Prostate gland (tissue), 2 donors: ENCODE data around the gene CYP19A1. TPM values are rescaled to one million over a fixed set of nuclear protein-coding genes. Genes with fewer than 3 reads are reported as not detected.

Source experiments
- DNase-seq: peaks from one replicate; pipeline ENCODE4 v3.0.0-alpha.2; 2019; ENCODE audit warnings: low spot score
- H3K27ac ChIP-seq, 2 donors: fragments of 200-600 bp; sonication (generic); 2 replicates each; pipeline ENCODE4 v1.5.1; 2017 to 2019
- H3K27me3 ChIP-seq: fragments of 200-600 bp; sonication (generic); replicated peaks from 2 replicates; pipeline ENCODE4 v1.5.1; 2019; ENCODE audit not compliant: insufficient read depth
- H3K36me3 ChIP-seq, 2 donors: fragments of 200-600 bp; sonication (generic); 1 replicate in 1 of 2; 2 replicates in 1 of 2; pipeline versions ENCODE4 v1.5.1 to v1.8.1; 2017 to 2019
- H3K4me1 ChIP-seq: fragments of 200-600 bp; sonication (generic); replicated peaks from 2 replicates; pipeline ENCODE4 v1.5.1; 2019
- H3K4me3 ChIP-seq, 2 donors: fragments of 200-600 bp; sonication (generic); 2 replicates each; pipeline ENCODE4 v1.5.1; 2017 to 2019
- H3K9me3 ChIP-seq: fragments of 200-600 bp; sonication (generic); 2 replicates; pipeline ENCODE4 v1.5.1; 2017
- CTCF ChIP-seq, 4 experiments: fragments of 200-600 bp in 2 of 4; fragments of 450-650 bp in 2 of 4; sonication (generic) in 2 of 4; IDR thresholded peaks; 1 replicate in 3 of 4; 2 replicates in 1 of 4; pipeline ENCODE4 v1.5.1; 2016 to 2019; ENCODE audit warnings: antibody characterized with exemption in 4 of 4, mild to moderate bottlenecking in 2 of 4, moderate library complexity in 2 of 4
- POLR2A ChIP-seq: fragments of 450-650 bp; IDR thresholded peaks from one replicate; pipeline ENCODE4 v1.6.1; 2016; ENCODE audit warnings: antibody characterized with exemption, mild to moderate bottlenecking
- POLR2AphosphoS5 ChIP-seq: sonication (generic); formaldehyde crosslinking; IDR thresholded peaks from one replicate; pipeline ENCODE4 v1.6.1; 2017; ENCODE audit warnings: antibody characterized with exemption
- WGBS: methylation state at CpG from one replicate; pipeline ENCODE4 v1.1.5; 2018; 5-methylcytosine and 5-hydroxymethylcytosine counted together
- intact Hi-C: fragments of 100-400 bp; cut with DNase I; formaldehyde crosslinking; loops from one replicate; pipeline ENCODE4 v1.14.2; 2022
- total RNA-seq, 2 donors: library from RNA; depleted of rRNA; stranded (reverse); fragments of >200 nt; gene quantifications; one replicate each; pipeline ENCODE4 v1.1.0, GENCODE V29; 2016

CYP19A1 gene
- total RNA-seq, 2 donors from 2014 or later, result 4.4 TPM; not detected in 1

- Histone ChIP-seq H3K27ac (no peak overlapping the region), H3K4me3 (no peak overlapping the region), H3K27me3 (peaks cover under 1% of the 10 kb centered on the region), H3K36me3 (no peaks in the 10 kb centered on the region), H3K9me3 (no peaks in the 10 kb centered on the region), H3K4me1 (no peaks in the 10 kb centered on the region)
- 86% methylated on average over 7 of the region's 7 CpGs for WGBS
- intact Hi-C loops, result no loop called here
- no peak for TF ChIP-seq CTCF (IDR thresholded peaks at IDR 0.05)
- no peak for TF ChIP-seq POLR2A
- no peak for DNase-seq
Observed at GRCh38 chr15:51323749-51324148, 14.6 kb downstream of the CYP19A1 start.

DNA sequence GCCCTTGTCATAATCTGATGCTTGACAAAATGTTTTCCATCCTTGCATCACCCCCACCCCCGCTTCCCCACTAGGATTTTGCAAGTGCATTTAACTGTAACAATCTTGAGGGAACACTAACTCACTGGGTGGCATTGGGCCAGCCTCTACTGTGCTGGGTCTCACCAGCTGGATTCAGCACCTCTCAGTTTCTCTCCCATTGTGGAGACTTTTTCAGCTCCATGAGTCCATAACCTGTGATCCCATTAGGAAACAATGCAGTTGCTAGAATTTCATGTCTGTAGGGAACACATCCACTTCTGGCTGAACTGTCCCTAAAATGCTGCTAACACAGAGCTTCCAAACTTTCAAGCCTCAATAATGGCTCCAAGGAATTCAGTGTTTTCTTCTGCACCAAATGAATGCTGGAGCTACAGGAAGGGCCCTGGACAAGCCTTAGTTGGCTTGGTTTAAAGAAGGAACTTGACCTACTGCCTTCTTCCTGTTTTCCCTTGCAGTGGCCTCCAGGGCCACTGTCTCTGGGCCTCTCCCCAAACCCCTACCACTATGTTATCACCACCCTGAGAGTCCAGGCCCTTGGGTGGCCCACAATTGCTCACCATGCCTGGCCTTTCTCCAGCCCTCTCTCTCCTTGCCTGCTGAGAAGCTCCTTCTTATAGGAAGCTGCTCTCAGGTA lies 15.6 kb downstream of the CYP19A1 start:
- Histone ChIP-seq H3K36me3 (no peaks in the 10 kb centered on the region), H3K4me1 (no peaks in the 10 kb centered on the region), H3K4me3 (no peak overlapping the region), H3K27ac (no peak overlapping the region), H3K27me3 (no peaks in the 10 kb centered on the region), H3K9me3 (no peaks in the 10 kb centered on the region)
- TF ChIP-seq POLR2AphosphoS5 (no peak), CTCF (IDR thresholded peaks at IDR 0.05) (no peak), POLR2A (no peak)
- DNase-seq, result no peak
- WGBS, result 90% methylated on average over 1 of the region's 1 CpG
- intact Hi-C loops, result no loop called here

- no peak for DNase-seq
- no peak overlapping the region for H3K4me3 ChIP-seq
- H3K27me3 ChIP-seq, result no peaks in the 10 kb centered on the region
- H3K27ac ChIP-seq, result no peak overlapping the region
- intact Hi-C loops, result no loop called here
- no peaks in the 10 kb centered on the region for H3K4me1 ChIP-seq
- no peaks in the 10 kb centered on the region for H3K9me3 ChIP-seq
- 76% methylated on average over 4 of the region's 4 CpGs for WGBS
- H3K36me3 ChIP-seq, result no peaks in the 10 kb centered on the region
- TF ChIP-seq POLR2A (no peak), POLR2AphosphoS5 (no peak), CTCF (IDR thresholded peaks at IDR 0.05) (no peak)
Observed at GRCh38 chr15:51321316-51321715, 17.1 kb downstream of the CYP19A1 start.

GRCh38 chr15:51320843-51321242 lies 17.6 kb downstream of the CYP19A1 start:
- intact Hi-C loops, result no loop called here
- Histone ChIP-seq H3K4me1 (no peaks in the 10 kb centered on the region), H3K27me3 (no peaks in the 10 kb centered on the region), H3K27ac (no peak overlapping the region), H3K9me3 (no peaks in the 10 kb centered on the region), H3K4me3 (no peak overlapping the region), H3K36me3 (no peaks in the 10 kb centered on the region)
- DNase-seq, result no peak
- 92% methylated on average over 2 of the region's 2 CpGs for WGBS
- no peak for TF ChIP-seq POLR2A
- TF ChIP-seq POLR2AphosphoS5, result no peak
- no peak for TF ChIP-seq CTCF (IDR thresholded peaks at IDR 0.05)

DNA sequence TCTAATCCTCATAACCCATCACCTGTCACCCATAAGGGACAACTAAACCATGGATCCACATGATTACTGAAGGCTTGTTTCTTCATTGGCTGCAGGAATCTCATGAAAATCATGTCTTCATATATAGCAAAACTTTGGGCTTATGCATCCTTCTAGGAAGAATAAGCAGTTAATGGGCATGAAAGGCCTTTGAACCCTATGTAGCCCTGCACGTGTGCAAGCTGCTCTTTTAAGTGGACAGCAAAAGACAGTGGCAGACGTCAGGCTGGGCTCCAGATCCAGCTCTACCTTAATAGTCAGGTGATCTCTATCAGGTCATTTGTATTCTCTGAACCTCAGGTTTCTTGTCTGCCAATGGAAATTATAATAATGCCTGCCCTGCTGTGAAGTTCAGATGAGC lies 18.9 kb downstream of the CYP19A1 start:
- H3K4me3 ChIP-seq, result no peak overlapping the region
- WGBS, result 71% methylated on average over 2 of the region's 2 CpGs
- DNase-seq, result no peak
- H3K4me1 ChIP-seq, result no peaks in the 10 kb centered on the region
- no peak for TF ChIP-seq POLR2AphosphoS5
- TF ChIP-seq CTCF (IDR thresholded peaks at IDR 0.05), result no peak
- no peak for TF ChIP-seq POLR2A
- intact Hi-C loops, result no loop called here
- H3K27ac ChIP-seq, result no peak overlapping the region
- no peaks in the 10 kb centered on the region for H3K9me3 ChIP-seq
- H3K36me3 ChIP-seq, result no peaks in the 10 kb centered on the region
- H3K27me3 ChIP-seq, result no peaks in the 10 kb centered on the region
